ENCODE results near the gene ITGB7. TPM values are rescaled to one million over a fixed set of nuclear protein-coding genes. Genes with fewer than 3 reads are reported as not detected.

ITGB7 gene
- total and polyA plus RNA-seq, 2 of the 4 experiments (the other 2 are of a cell fraction) = 0.18 to 0.44 TPM

- TF ChIP-seq BHLHE40 (IDR thresholded peaks at IDR 0.05; ENCODE audit: low read depth, low read length) = no peak
- TF ChIP-seq NFE2L2 (IDR thresholded peaks at IDR 0.05; ENCODE audit: low read depth, low read length) = no peak
These were observed 25.0 kb upstream of the ITGB7 start, which contains the start of gene RARG (continued) for GRCh38 chr12:53231921-53232645.

- Histone ChIP-seq H2BK120ac (ENCODE audit: low read depth, low read length) (peak overlapping the region; percentile 28; the same call in 1 of the 2 replicates), H3K9ac (ENCODE audit: low read depth, low read length) (peak overlapping the region; percentile 56), H4K8ac (ENCODE audit: low read depth in 2 of 2, low read length in 2 of 2) (peak overlapping the region; percentile 53 to 69; a peak in 2 of 4 replicates), H3K18ac (ENCODE audit: low read depth, low read length) (peak overlapping the region; percentile 3; the same call in 1 of the 2 replicates), H2AK9ac (replicated peaks; ENCODE audit: low read depth, low read length, poor library complexity) (peak overlapping the region; percentile 80), H3K23ac (ENCODE audit: low read depth, low read length) (peak overlapping the region; percentile 89; the same call in 1 of the 2 replicates), H4K91ac (ENCODE audit: insufficient read depth, low read depth, low read length) (peak overlapping the region; percentile 81), H2BK5ac (ENCODE audit: low read depth, low read length, poor library complexity, severe bottlenecking) (no peak overlapping the region), H3K79me1 (ENCODE audit: low read depth in 1 of 2, low read length in 2 of 2) (peaks cover 5 to 21% of the 10 kb centered on the region in 2 experiments; a peak in 2 of 4 replicates), H3K56ac (ENCODE audit: extremely low read depth, insufficient read depth, low read length) (no peak overlapping the region), H3K4me2 (ENCODE audit: low read depth, low read length) (peak overlapping the region; percentile 72), H3K14ac (replicated peaks; ENCODE audit: low read depth, low read length) (peak overlapping the region; percentile 97), H3K36me3 (ENCODE audit: control insufficient read depth, insufficient read depth, low read length) (peaks cover 4% of the 10 kb centered on the region; the same call in 1 of the 2 replicates), H3K4me1 (ENCODE audit: control insufficient read depth, insufficient read depth, low read length) (peaks cover 24% of the 10 kb centered on the region), H2BK15ac (ENCODE audit: low read depth, low read length) (no peak overlapping the region), H3K27me3 (ENCODE audit: control insufficient read depth, insufficient read depth, low read length) (peaks cover 16% of the 10 kb centered on the region), H2BK20ac (ENCODE audit: low read depth, low read length) (no peak overlapping the region), H3K4ac (ENCODE audit: low read depth, low read length) (peak overlapping the region; percentile 80), H4K20me1 (ENCODE audit: insufficient read depth, low read length) (no peaks in the 10 kb centered on the region), H3K9me3 (ENCODE audit: control insufficient read depth, insufficient read depth, low read length) (no peaks in the 10 kb centered on the region), H3K27ac (ENCODE audit: insufficient read depth, low read length) (peak overlapping the region; percentile 10; the same call in 1 of the 2 replicates), H4K5ac (ENCODE audit: low read depth, low read length) (peak overlapping the region; percentile 3), H3K4me3 (ENCODE audit: insufficient read depth, low read depth, low read length) (peak overlapping the region; percentile 52), H2AFZ (replicated peaks; ENCODE audit: low read length, poor library complexity) (peak overlapping the region; percentile 90), H2AK5ac (ENCODE audit: low read depth, low read length) (peak overlapping the region; percentile 94), H3K9me1 (ENCODE audit: insufficient read depth, low read length) (peaks cover 17% of the 10 kb centered on the region)
- intact Hi-C loops (cut with micrococcal nuclease) = loop anchor here (1.0 kb wide), 1 partner anchor 8 kb away; no protein-coding TSS in a partner anchor
- ChIA-PET POLR2A (ENCODE audit: unreplicated experiment) (interaction anchor here (0.7 kb wide), 2 partner anchors 8 to 1446 kb away, joined by 3 read pairs; no protein-coding TSS in a partner anchor), CTCF (no interaction called here)
- BruUV-seq (replicated peaks) = no TSS peak
- DNase-seq (no peak), ATAC-seq (ENCODE audit: low read depth) (no peak)
- no CpG with 5 or more reads among the region's 9 CpGs for WGBS, 2 experiments (ENCODE audit: extremely low coverage in 2 of 2, insufficient read length in 1 of 2)
- dilution Hi-C loops (cut with HindIII; ENCODE audit: low sequenced_read_pairs, unreplicated experiment) = no loop called here
- in situ Hi-C loops (cut with MboI; ENCODE audit: low sequenced_read_pairs) = no loop called here
- TF ChIP-seq RAD21 (IDR thresholded peaks at IDR 0.05; ENCODE audit: low read length) (no peak), USF2 (IDR thresholded peaks at IDR 0.05; ENCODE audit: low read depth, low read length) (no peak), NFE2L2 (IDR thresholded peaks at IDR 0.05; ENCODE audit: low read depth, low read length) (no peak), SMC3 (IDR thresholded peaks at IDR 0.05; ENCODE audit: low read depth, low read length) (no peak), CTCF (conservative IDR thresholded peaks at IDR 0.05; ENCODE audit: low read depth, low read length) (no peak), FOS (IDR thresholded peaks at IDR 0.05; ENCODE audit: low read depth, low read length) (no peak), POLR2A (IDR thresholded peaks at IDR 0.05; ENCODE audit: low read depth, low read length) (no peak), RFX5 (IDR thresholded peaks at IDR 0.05; ENCODE audit: low read depth, low read length) (no peak), ELK1 (IDR thresholded peaks at IDR 0.05; ENCODE audit: borderline replicate concordance, low read depth, low read length) (no peak), BHLHE40 (IDR thresholded peaks at IDR 0.05; ENCODE audit: low read depth, low read length) (no peak), CHD1 (IDR thresholded peaks at IDR 0.05; ENCODE audit: low read depth, low read length) (no peak), MXI1 (IDR thresholded peaks at IDR 0.05; ENCODE audit: borderline replicate concordance, low read depth, low read length) (no peak)
These were observed 24.5 kb upstream of the ITGB7 start for GRCh38 chr12:53231671-53231920.
